HG03442 (cell line): ENCODE data around the gene PIGU.
A peak's percentile ranks its signal among the peaks of the same experiment; 100 is the strongest.

ENCODE experiments used
- ATAC-seq: cut with Tn5 transposase; IDR thresholded peaks from one replicate; pipeline ENCODE4 v1.9.1; 2021; ENCODE audit warnings: mild to moderate bottlenecking, moderate library complexity; ENCODE audit not compliant: unreplicated experiment

PIGU gene

DNA sequence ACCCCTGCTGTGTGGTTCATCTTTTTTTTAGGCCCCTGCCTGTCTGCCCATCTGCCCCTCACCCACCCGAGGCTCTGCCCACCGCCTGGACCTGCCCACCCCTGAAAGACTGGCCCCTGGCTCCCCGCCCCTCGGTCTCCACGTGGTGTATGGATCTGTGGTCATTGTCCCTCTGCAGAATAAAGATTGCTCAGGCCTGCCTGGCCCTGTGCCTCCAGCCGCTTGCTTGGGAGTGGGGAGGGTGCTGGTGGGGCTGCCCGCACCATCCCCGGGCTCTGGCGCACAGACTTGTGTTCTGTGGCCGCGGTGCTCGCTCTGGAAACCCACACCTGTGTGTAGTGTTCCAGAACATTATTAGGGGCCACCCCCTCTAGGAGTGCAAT is 116.8 kb downstream of the PIGU start:
- ATAC-seq: no peak

GRCh38 chr20:34559311-34560140 is 117.4 kb downstream of the PIGU start:
- ATAC-seq: no peak

DNA sequence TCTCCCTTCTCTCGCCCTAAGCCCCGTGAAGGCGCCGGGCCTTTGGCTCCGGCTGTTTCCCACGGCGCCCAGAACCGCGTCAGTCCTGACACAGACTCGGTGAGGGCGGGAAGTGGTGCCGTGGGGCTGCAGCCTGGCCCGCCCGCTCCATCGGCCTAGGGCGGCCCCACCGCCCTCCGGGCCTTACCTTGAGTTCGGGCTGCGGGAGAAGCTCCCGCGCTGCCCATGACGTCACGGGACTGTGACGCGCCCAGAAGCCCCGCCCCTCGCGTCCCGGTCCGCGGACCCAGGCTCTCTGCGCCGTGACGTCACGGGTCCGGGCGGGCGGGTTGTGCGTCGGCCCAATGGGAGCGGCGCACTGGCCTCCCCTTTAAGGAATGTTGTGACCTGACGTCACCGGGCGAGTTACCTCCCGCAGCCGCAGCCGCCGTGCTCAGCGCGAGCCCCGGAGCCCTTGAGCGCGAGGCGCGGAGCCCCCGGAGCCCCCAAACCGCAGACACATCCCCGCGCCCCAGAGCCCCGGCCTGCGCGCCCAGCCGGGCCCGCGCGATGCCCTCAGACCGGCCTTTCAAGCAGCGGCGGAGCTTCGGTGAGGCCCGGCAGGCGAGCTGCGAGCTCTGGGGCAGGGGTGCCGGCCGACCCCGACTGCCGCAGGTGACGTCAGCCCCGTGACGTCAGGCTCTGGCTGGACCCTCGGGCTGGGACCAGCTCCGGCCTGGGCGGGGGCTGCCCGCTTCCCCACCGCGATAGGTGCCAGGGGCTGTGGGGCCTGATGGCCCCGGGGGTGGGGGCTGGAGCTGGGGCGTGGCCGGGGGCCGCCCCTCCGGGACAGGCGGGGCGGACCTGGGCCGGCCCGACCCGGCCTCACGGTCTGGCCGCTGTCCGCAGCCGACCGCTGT is 118.3 kb downstream of the PIGU start, which contains the start of gene MAP1LC3A:
Gene MAP1LC3A (plus strand): TSS at position 399 of the 899 bp plus-strand sequence. CDS start 151 bp downstream, at position 550.
- peak; percentile 52 for ATAC-seq

DNA sequence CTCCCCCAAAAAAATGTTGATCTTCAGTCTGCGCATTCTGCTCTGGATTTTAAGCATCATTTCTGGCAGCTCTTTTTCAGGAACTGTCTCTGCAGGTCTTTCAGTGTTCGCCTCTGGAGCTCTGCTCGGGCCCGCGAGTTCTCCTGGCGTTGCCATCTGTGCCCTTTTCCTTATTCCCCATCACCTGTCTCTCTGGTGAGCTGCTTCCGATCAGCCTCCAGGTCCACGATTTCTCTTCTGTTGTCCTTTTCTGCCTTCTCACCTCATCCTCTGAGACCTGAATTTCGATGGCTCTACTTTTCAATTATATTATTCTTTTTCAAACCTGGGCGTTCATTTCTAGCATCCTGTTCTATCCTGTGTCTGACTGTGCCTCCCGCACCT is 119.0 kb downstream of the PIGU start:
- ATAC-seq: no peak

DNA sequence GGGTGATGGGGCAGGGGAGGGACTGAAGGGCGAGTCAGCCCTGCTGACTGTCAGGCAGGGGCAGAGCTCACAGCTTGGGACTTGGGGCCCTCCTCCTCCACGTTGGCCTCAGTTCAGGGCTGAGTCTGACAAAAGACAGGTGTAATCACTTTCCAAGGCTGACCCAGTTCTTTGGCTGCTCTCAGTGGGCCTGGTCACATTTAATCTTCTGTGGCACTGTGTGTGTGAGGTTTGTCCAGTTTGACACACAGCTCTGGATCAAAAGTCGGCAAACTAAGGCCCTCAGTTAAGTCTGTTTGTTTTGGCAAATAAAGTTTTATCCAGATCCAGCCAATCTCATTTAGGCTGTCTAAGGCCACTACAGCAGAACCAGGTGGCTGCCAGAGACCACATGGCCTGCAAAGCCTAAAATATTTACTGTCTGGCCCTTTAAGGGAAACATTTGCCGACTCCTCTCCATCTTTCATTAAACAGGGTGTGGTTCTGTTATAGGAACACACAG is 123.5 kb downstream of the PIGU start:
- no peak for ATAC-seq

DNA sequence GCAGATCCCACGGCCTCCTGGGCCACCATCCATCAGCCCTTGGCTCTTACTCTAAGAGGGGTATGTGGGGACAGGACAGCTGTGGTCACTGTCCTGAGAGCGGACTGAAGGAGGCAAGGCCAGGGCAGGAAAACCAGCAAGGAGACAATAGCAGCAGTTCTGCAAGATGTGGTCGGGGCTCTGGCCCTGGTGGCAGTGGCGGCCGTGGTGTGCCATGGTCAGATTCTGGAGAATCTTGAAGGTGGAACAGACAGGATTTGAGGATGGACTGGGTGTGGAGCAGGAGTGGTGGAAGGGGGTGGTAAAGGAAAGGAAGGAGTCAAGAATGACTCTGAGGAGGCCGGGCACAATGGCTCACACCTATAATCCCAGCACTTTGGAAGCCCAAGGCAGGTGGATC is 124.3 kb downstream of the PIGU start:
- ATAC-seq: no peak

GRCh38 chr20:34549929-34550305 is 127.0 kb downstream of the PIGU start:
- ATAC-seq: no peak

- ATAC-seq: no peak
These were observed 127.5 kb downstream of the PIGU start for GRCh38 chr20:34549291-34549928.

- no peak for ATAC-seq
These were observed 128.9 kb downstream of the PIGU start for GRCh38 chr20:34547844-34548613.

GRCh38 chr20:34546751-34547181 is 130.1 kb downstream of the PIGU start:
- no peak for ATAC-seq

GRCh38 chr20:34544109-34544796 is 132.6 kb downstream of the PIGU start:
- no peak for ATAC-seq

DNA sequence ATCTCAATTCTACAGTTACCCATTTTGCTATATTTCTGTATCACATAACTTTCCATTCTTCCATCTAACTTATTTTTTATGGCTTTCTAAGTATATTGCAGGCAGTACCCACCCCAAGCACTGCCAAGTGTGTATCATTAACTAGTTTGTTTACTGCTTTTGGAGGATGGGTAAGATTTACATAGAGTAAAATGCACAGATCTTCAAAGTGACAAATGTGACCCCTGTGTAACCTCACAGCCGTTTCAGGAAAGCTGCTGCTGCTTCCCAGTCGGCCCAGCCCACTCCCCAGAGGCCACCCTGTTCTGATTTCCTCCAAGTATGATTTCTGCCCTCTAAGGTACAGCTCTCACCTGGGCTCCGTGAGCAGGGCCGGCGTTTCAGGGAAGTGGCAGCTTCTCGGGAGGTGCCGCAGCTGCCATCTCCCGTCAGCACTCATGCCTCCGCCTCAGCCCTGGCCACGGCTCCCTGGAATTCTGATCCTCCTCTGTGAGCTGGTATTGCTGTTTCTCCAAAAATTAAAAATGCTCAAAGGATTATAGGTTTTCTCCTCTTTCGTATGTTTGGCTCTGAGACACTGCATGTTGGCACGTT is 133.3 kb downstream of the PIGU start:
- no peak for ATAC-seq

GRCh38 chr20:34542439-34542838 is 134.5 kb downstream of the PIGU start:
- ATAC-seq: no peak

DNA sequence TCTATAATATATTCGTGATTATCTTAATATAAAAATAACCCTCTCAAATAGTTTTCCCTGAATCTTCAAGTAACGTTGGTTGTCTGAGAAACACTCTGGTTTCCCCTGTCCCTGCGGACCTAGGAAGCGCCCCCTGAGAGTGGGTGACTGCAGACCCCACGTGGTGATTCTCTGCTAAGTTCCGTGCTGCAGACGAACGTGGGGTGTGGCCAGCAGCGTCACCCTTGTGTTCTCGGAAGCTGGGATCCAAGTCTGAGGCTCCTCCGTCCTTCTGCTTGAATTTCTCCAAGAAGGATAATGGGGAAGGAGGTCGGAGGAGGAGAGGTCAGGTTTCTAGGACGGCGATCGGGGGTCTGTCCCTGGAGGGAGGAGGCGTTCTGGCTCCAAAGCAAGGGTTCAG is 135.0 kb downstream of the PIGU start:
- ATAC-seq: no peak

- no peak for ATAC-seq
These were observed 135.5 kb downstream of the PIGU start for GRCh38 chr20:34541264-34541901.

DNA sequence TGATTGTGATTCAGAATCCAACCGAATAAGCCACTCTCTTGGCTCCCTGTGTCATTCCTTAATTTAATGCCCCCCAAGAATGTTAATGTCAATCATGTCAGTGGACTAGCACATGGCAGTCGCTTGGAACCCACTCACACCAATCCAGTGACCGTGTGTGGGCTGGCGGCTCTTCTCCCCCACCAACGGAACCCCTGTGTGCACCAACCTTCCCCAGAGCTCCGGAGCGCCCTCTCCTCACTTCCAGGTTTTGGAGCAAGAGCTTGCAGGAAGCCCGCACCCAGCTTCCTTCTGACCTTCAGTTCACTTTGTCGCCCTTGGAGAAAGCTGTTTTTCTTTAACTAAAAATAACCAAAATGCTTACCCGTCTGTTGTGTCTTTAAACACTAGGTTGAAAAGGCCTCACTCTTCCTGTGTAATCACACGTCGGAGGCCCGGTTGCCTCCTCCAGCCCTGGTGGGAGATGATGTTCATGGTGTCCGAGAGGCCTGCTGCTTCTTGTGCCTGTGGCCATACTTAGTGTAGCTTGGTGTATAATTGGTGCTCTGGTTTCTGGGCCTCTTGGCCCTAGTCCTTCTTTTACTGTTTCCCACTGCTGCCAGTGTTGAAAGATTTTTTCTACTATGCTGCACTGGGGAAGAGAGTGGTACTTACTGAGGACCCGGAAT is 136.2 kb downstream of the PIGU start:
- no peak for ATAC-seq

DNA sequence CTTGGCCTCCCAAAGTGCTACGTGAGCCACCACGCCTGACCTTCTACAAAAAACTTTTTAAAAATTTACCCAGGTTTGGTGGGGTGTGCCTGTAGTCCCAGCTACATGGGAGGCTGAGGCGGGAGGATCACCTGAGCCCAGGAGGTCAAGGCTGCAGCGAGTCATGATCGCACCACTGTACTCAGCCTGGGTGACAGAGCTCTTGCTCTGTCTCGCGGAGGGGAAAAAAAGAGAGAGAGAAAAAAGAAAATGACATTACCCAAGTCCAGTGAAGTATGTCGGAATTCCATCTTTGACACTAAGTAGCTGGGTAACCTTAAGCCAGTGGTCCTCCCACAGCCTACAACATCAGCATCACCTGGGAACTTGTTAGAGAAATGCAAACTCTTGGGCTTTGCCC is 137.1 kb downstream of the PIGU start:
- no peak for ATAC-seq

GRCh38 chr20:34538671-34539123 is 138.2 kb downstream of the PIGU start:
- ATAC-seq: no peak
